Erythroblast (primary cell): ENCODE data around the gene COL11A1.

Experiments used
- GATA1 ChIP-seq: IDR thresholded peaks from 2 replicates; pipeline ENCODE4 v1.6.1; 2011; ENCODE audit warnings: low read depth, mild to moderate bottlenecking, control low read depth, low read length, moderate library complexity
- POLR2A ChIP-seq: IDR thresholded peaks from 2 replicates; pipeline ENCODE4 v1.6.1; 2011; ENCODE audit warnings: mild to moderate bottlenecking, low read length

DNA sequence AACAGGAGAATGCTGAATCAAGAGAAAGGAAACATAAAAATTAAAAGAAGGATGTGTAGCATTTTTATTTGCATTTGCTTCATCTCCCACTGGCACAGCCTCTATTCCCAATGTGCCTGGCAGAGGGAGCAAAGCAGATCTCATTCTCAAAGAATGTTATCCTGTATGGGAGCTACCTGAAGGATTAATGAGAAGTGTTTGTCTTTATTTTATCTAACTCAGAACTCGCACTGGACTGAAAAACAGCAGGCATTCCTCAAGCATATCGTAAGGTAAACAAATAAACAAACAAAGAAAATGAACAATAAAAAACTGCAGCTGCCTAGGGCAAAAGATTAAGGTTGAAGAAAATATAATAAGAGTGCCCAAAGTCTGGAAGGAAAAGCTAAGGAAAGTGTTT, 12.7 kb upstream of the COL11A1 start:
- TF ChIP-seq POLR2A (no peak), GATA1 (no peak)
